GM21717 (cell line): ENCODE data around the gene SCN9A.
"Not testable (repeated sequence)": the region's sequence is repeated elsewhere in the genome, so short reads cannot be mapped to it uniquely, and the experiment has no call there.

ENCODE experiments used
- ATAC-seq: cut with Tn5 transposase; IDR thresholded peaks from one replicate; pipeline ENCODE4 v1.9.1; 2021; ENCODE audit warnings: mild to moderate bottlenecking, moderate library complexity; ENCODE audit not compliant: unreplicated experiment

The SCN9A gene

GRCh38 chr2:166249318-166249717 is 126.4 kb downstream of the SCN9A start:
- no peak for ATAC-seq

GRCh38 chr2:166246901-166247300 is 128.8 kb downstream of the SCN9A start:
- no peak for ATAC-seq

GRCh38 chr2:166242309-166242708 is 133.4 kb downstream of the SCN9A start:
- ATAC-seq, result no peak

- ATAC-seq, result no peak
Observed at GRCh38 chr2:166240387-166241313, 135.1 kb downstream of the SCN9A start.

- ATAC-seq, result no peak
Observed at GRCh38 chr2:166239548-166239947, 136.2 kb downstream of the SCN9A start.

- ATAC-seq, result no peak
Observed at GRCh38 chr2:166238176-166238575, 137.6 kb downstream of the SCN9A start.

- ATAC-seq, result no peak
Observed at GRCh38 chr2:166234112-166234846, 141.5 kb downstream of the SCN9A start.

- no peak for ATAC-seq
Observed at GRCh38 chr2:166233244-166233643, 142.5 kb downstream of the SCN9A start.

GRCh38 chr2:166230724-166231070 is 145.0 kb downstream of the SCN9A start:
- no peak for ATAC-seq

GRCh38 chr2:166230024-166230723 is 145.6 kb downstream of the SCN9A start:
- no peak for ATAC-seq

GRCh38 chr2:166229678-166230023 is 146.1 kb downstream of the SCN9A start:
- ATAC-seq, result no peak

- no peak for ATAC-seq
Observed at GRCh38 chr2:166224197-166224596, 151.5 kb downstream of the SCN9A start.

- no peak for ATAC-seq
Observed at GRCh38 chr2:166223298-166223697, 152.4 kb downstream of the SCN9A start.

- ATAC-seq, result no peak
Observed at GRCh38 chr2:166211079-166211478, 164.7 kb downstream of the SCN9A start.

GRCh38 chr2:166209944-166210343 is 165.8 kb downstream of the SCN9A start:
- ATAC-seq, result not testable (repeated sequence)

GRCh38 chr2:166209367-166209766 is 166.4 kb downstream of the SCN9A start:
- ATAC-seq, result not testable (repeated sequence)

- not testable (repeated sequence) for ATAC-seq
Observed at GRCh38 chr2:166206153-166206552, 169.6 kb downstream of the SCN9A start.

GRCh38 chr2:166202778-166203177 is 173.0 kb downstream of the SCN9A start:
- no peak for ATAC-seq

- no peak for ATAC-seq
Observed at GRCh38 chr2:166197446-166197845, 178.3 kb downstream of the SCN9A start.

GRCh38 chr2:166193407-166193806 is 182.3 kb downstream of the SCN9A start:
- ATAC-seq, result no peak

GRCh38 chr2:166188084-166188483 is 187.7 kb downstream of the SCN9A start:
- no peak for ATAC-seq

GRCh38 chr2:166184789-166185188 is 191.0 kb downstream of the SCN9A start:
- no peak for ATAC-seq
